Kidney epithelial cell (primary cell): ENCODE data around the gene LRRC45. TPM values are rescaled to one million over a fixed set of nuclear protein-coding genes. Genes with fewer than 3 reads are reported as not detected.

Experiments
- DNase-seq: peaks from one replicate; pipeline ENCODE4 v3.0.0-alpha.2; 2010; ENCODE audit warnings: low read depth
- H3K27me3 ChIP-seq: 2 replicates; pipeline ENCODE4 v1.6.0; 2011; ENCODE audit warnings: low read length; ENCODE audit not compliant: control insufficient read depth, insufficient read depth
- H3K36me3 ChIP-seq: 2 replicates; pipeline ENCODE4 v1.5.1; 2011; ENCODE audit warnings: low read length; ENCODE audit not compliant: control insufficient read depth, insufficient read depth
- H3K4me3 ChIP-seq: 2 replicates; pipeline ENCODE4 v1.5.1; 2011; ENCODE audit warnings: low read depth, mild to moderate bottlenecking, control low read depth, low read length
- CTCF ChIP-seq: IDR thresholded peaks from 2 replicates; pipeline ENCODE4 v1.5.1; 2011; ENCODE audit warnings: mild to moderate bottlenecking, moderate library complexity, low read length, control low read depth, inconsistent platforms; ENCODE audit not compliant: insufficient read depth, poor library complexity, severe bottlenecking
- total RNA-seq: library from RNA; depleted of rRNA; stranded (reverse); fragments of >200 nt; gene quantifications from 2 replicates; pipeline ENCODE4 v1.2.3, GENCODE V29; 2015

LRRC45 gene
- total RNA-seq, 1 donor from 2014 or later: 16.1 TPM

GRCh38 chr17:82020572-82021106, 2.5 kb upstream of the LRRC45 start:
- Histone ChIP-seq H3K36me3 (peaks cover 4% of the 10 kb centered on the region), H3K4me3 (no peak overlapping the region), H3K27me3 (no peaks in the 10 kb centered on the region)
- DNase-seq: no peak
- TF ChIP-seq CTCF: no peak

- Histone ChIP-seq H3K36me3 (peaks cover 4% of the 10 kb centered on the region), H3K27me3 (no peaks in the 10 kb centered on the region), H3K4me3 (no peak overlapping the region)
- peak; percentile 92 for TF ChIP-seq CTCF
- peak; percentile 34 for DNase-seq
These were observed 1.8 kb upstream of the LRRC45 start for GRCh38 chr17:82021107-82021899.

GRCh38 chr17:82021900-82022309, 1.2 kb upstream of the LRRC45 start:
- H3K4me3 ChIP-seq: peak overlapping the region; percentile 73
- no peak for DNase-seq
- peaks cover 4% of the 10 kb centered on the region for H3K36me3 ChIP-seq
- H3K27me3 ChIP-seq: no peaks in the 10 kb centered on the region
- no peak for TF ChIP-seq CTCF

- no peak for TF ChIP-seq CTCF
- no peak for DNase-seq
- peaks cover 4% of the 10 kb centered on the region for H3K36me3 ChIP-seq
These were observed 660 bp upstream of the LRRC45 start, which contains the start of gene CENPX for GRCh38 chr17:82022310-82022980. TSS of gene CENPX (minus strand) at chr17:82022878. CDS start at chr17:82022861, 17 bp downstream.

GRCh38 chr17:82023447-82024241, 539 bp downstream of the LRRC45 start:
- Histone ChIP-seq H3K27me3 (no peaks in the 10 kb centered on the region), H3K4me3 (peak overlapping the region; percentile 60), H3K36me3 (peaks cover under 1% of the 10 kb centered on the region)
- no peak for TF ChIP-seq CTCF
- DNase-seq: no peak

More at GRCh38 chr17:82022310-82022980, 660 bp upstream of the LRRC45 start, which contains the start of gene CENPX:
- H3K27me3 ChIP-seq: no peaks in the 10 kb centered on the region
- H3K4me3 ChIP-seq: peak within 1 kb of the TSS; percentile 73
